Calu3 (cell line): Measurements from ENCODE around the gene SLC25A40. TPM values are rescaled to one million over a fixed set of nuclear protein-coding genes. Genes with fewer than 3 reads are reported as not detected.

ENCODE experiments used
- BruUV-seq: library from RNA; stranded (reverse); fragments of 400-500 nt; replicated peaks from 2 replicates; lab custom pipeline; 2021; lab: Mats Ljungman, UMichigan
- CTCF ChIA-PET: fragments of 300-600 bp; sonication (Branson Sonifier 250); formaldehyde crosslinking; loops from one replicate; lab custom pipeline; 2022; ENCODE audit warnings: antibody characterized with exemption; lab: Charles Lee
- DNase-seq: peaks from one replicate; pipeline ENCODE4 v3.0.0; 2022
- H3K27ac Mint-ChIP-seq: one replicate; pipeline ENCODE4 v1.8.0; 2022; ENCODE audit warnings: mixed read lengths; ENCODE audit not compliant: unreplicated experiment
- H3K27me3 Mint-ChIP-seq: one replicate; pipeline ENCODE4 v1.8.0; 2022; ENCODE audit warnings: mixed read lengths; ENCODE audit not compliant: unreplicated experiment
- H3K36me3 Mint-ChIP-seq: one replicate; pipeline ENCODE4 v1.8.0; 2022; ENCODE audit warnings: mild to moderate bottlenecking, moderate library complexity, mixed read lengths; ENCODE audit not compliant: insufficient read depth, unreplicated experiment
- H3K4me1 Mint-ChIP-seq: one replicate; pipeline ENCODE4 v1.8.0; 2022; ENCODE audit warnings: mild to moderate bottlenecking, low read depth, mixed read lengths; ENCODE audit not compliant: unreplicated experiment
- H3K4me3 Mint-ChIP-seq: one replicate; pipeline ENCODE4 v1.8.0; 2022; ENCODE audit warnings: mild to moderate bottlenecking, low read depth, moderate library complexity, mixed read lengths; ENCODE audit not compliant: unreplicated experiment
- H3K9me3 Mint-ChIP-seq: one replicate; pipeline ENCODE4 v1.8.0; 2022; ENCODE audit warnings: low read depth, mixed read lengths; ENCODE audit not compliant: unreplicated experiment
- CTCF ChIP-seq: fragments of 200-600 bp; IDR thresholded peaks from one replicate; pipeline ENCODE4 v1.8.0; 2022; ENCODE audit warnings: antibody characterized with exemption; ENCODE audit not compliant: unreplicated experiment
- intact Hi-C: fragments of 100-400 bp; cut with micrococcal nuclease; formaldehyde crosslinking; loops from one replicate; pipeline ENCODE4 v1.10.0; 2022; ENCODE audit not compliant: unreplicated experiment
- total RNA-seq: library from RNA; stranded (reverse); gene quantifications from 2 replicates; pipeline ENCODE4 v1.2.3, GENCODE V29; 2022

Gene SLC25A40
- total RNA-seq, 1 experiment from 2014 or later: 17.3 TPM

DNA sequence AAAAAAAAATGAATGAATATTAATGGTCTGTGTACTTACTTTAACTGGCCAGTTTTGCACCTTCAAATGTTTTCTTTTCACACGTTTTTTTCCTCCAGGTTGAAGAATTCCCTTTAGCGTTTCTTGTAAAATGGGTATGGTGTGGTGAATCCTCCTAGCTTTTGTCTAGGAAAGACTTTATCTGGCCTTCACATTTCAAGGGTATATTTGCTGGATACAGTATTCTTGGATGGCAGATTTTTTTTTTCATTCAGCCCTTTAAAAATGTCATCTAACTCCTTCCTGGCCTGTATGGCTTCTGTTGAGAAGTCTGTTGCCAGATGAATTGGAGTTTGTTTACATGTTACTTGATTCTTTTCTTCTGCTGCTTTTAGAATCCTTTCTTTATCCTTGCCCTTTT lies 10.1 kb downstream of the SLC25A40 start:
- no peaks in the 10 kb centered on the region for H3K27me3 Mint-ChIP-seq
- CTCF ChIA-PET: no interaction called here
- BruUV-seq: no TSS peak
- H3K4me1 Mint-ChIP-seq: no peaks in the 10 kb centered on the region
- intact Hi-C loops: no loop called here
- H3K36me3 Mint-ChIP-seq: no peaks in the 10 kb centered on the region
- H3K4me3 Mint-ChIP-seq: no peak overlapping the region
- no peaks in the 10 kb centered on the region for H3K9me3 Mint-ChIP-seq
- no peak for DNase-seq
- TF ChIP-seq CTCF: no peak
- no peak overlapping the region for H3K27ac Mint-ChIP-seq

DNA sequence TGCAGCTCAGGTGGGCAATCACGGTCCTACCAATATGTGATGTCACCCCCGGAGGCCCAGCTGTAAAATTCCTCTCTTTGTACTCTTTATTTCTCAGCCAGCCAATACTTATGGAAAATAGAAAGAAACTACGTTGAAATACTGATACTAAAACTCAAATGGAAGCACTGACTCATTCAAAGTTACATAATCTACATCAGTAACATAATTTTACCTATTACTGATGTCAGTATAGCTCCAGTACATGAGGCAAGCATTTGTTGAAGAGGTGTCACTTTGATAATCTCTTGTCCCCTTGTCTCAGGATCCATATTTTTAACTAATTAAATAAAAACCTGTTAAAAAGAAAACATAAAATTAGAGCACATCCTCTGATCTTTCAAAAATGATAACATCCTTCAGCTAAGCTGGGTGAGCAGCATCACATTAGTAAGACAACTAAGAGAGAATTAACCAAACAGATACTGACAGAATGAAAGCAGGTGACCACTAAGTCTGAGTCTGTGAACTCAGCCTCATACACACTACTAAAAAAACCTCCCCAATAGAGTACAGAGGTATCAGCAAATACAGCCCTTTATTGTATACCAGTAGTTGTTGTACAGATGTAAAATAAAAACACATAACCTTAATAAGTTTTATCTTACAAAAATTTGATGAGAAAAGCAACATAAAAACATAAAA lies 17.6 kb downstream of the SLC25A40 start:
- Mint-ChIP-seq H3K4me3 (no peak overlapping the region), H3K36me3 (no peaks in the 10 kb centered on the region), H3K27ac (no peak overlapping the region), H3K4me1 (no peaks in the 10 kb centered on the region), H3K9me3 (no peaks in the 10 kb centered on the region), H3K27me3 (no peaks in the 10 kb centered on the region)
- CTCF ChIA-PET: no interaction called here
- DNase-seq: no peak
- intact Hi-C loops: no loop called here
- TF ChIP-seq CTCF: no peak
- no TSS peak for BruUV-seq

- intact Hi-C loops: no loop called here
- DNase-seq: no peak
- no peak overlapping the region for H3K27ac Mint-ChIP-seq
- H3K9me3 Mint-ChIP-seq: no peaks in the 10 kb centered on the region
- H3K4me1 Mint-ChIP-seq: no peaks in the 10 kb centered on the region
- TF ChIP-seq CTCF: no peak
- CTCF ChIA-PET: no interaction called here
- no TSS peak for BruUV-seq
- no peak overlapping the region for H3K4me3 Mint-ChIP-seq
- H3K36me3 Mint-ChIP-seq: no peaks in the 10 kb centered on the region
- H3K27me3 Mint-ChIP-seq: no peaks in the 10 kb centered on the region
These were observed 22.8 kb downstream of the SLC25A40 start for GRCh38 chr7:87853237-87853864.

DNA sequence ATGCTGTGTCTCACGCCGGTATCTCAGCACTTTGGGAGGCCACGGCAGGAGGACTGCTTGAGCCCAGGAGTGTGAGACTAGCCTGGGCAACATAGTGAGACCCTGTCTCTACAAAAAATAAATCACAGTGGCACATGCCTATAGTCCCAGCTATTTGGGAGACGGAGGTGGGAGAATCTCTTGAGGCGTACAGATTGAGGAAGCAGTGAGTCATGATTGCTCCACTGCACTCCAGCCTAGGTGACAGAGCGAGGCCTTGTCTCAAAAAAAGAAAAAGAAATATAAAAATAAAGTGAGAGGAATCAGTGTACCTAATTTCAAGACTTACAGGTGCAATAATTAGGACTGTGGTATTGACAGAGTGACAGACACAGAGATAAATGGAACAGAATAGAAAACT lies 23.9 kb downstream of the SLC25A40 start:
- DNase-seq: no peak
- intact Hi-C loops: no loop called here
- H3K27me3 Mint-ChIP-seq: no peaks in the 10 kb centered on the region
- H3K4me1 Mint-ChIP-seq: no peaks in the 10 kb centered on the region
- no peaks in the 10 kb centered on the region for H3K9me3 Mint-ChIP-seq
- H3K4me3 Mint-ChIP-seq: no peak overlapping the region
- no peak for TF ChIP-seq CTCF
- no peak overlapping the region for H3K27ac Mint-ChIP-seq
- BruUV-seq: no TSS peak
- no peaks in the 10 kb centered on the region for H3K36me3 Mint-ChIP-seq
- CTCF ChIA-PET: no interaction called here
